ENCODE results near the gene ZNF831. TPM values are rescaled to one million over a fixed set of nuclear protein-coding genes. Genes with fewer than 3 reads are reported as not detected.

The ZNF831 gene
- total RNA-seq, 1 donor from 2014 or later: not detected

DNA sequence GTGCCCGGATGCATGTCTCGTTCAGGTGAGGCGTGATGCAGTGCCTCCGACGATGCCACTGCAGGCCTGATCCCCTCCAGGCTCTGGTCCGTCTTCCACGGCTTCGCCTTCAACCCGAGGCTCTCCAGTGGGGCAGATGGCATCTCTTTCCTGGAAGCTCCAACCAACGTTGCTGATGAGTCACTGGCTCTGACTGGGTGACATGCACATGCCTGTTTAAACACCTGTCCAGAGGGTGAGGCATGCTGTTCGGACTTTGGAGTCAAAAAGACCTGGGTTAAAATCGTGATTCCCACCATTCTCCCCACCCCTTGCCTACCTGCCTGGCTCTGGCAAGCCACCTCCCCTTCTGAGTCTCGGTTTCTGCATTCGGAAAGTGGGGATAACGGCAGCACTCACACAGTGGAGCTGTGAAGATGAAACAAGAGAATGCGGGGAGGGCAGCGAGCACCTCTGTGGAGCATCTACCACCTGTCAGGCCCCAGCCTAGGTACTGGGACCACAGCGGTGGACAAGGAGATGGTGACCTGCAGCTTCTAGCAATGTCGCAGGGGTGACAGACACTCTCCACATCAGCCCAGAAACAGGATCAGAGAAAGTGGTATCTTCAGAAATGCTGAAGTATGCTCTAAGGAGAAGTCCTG lies 128.2 kb downstream of the ZNF831 start:
- Mint-ChIP-seq H3K9me3 (ENCODE audit: unreplicated experiment) (no peaks in the 10 kb centered on the region), H3K27ac (ENCODE audit: unreplicated experiment) (no peak overlapping the region), H3K4me3 (ENCODE audit: unreplicated experiment) (no peak overlapping the region), H3K27me3 (ENCODE audit: unreplicated experiment) (peaks cover under 1% of the 10 kb centered on the region), H3K36me3 (ENCODE audit: unreplicated experiment) (no peaks in the 10 kb centered on the region), H3K4me1 (ENCODE audit: unreplicated experiment) (no peaks in the 10 kb centered on the region)
- no peak for DNase-seq (ENCODE audit: extremely low spot score, unreplicated experiment)
- no peak for TF ChIP-seq CTCF (IDR thresholded peaks at IDR 0.05)

DNA sequence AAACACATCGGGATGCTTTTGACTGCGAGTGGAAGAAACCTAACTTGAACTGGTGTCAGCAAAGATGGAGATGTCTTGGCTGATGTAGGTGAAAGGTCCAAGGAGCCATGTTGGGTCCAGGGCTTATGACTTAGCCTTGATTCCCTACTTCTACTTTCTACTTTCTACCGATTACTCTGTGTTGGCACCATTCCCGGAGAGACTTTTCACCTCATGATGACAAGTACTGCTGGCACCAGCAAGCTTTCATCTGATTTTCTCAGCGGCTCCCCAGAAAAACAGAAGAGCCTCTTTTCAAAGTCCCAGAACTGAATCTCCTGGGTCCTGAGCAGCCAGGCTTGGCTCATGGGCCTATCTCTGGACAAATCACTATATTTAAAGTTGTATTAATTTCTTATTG lies 131.9 kb downstream of the ZNF831 start:
- DNase-seq (ENCODE audit: extremely low spot score, unreplicated experiment): no peak
- Mint-ChIP-seq H3K9me3 (ENCODE audit: unreplicated experiment) (no peaks in the 10 kb centered on the region), H3K36me3 (ENCODE audit: unreplicated experiment) (no peaks in the 10 kb centered on the region), H3K4me1 (ENCODE audit: unreplicated experiment) (no peaks in the 10 kb centered on the region), H3K27ac (ENCODE audit: unreplicated experiment) (no peak overlapping the region), H3K4me3 (ENCODE audit: unreplicated experiment) (no peak overlapping the region), H3K27me3 (ENCODE audit: unreplicated experiment) (peaks cover 9% of the 10 kb centered on the region)
- no peak for TF ChIP-seq CTCF (IDR thresholded peaks at IDR 0.05)

DNA sequence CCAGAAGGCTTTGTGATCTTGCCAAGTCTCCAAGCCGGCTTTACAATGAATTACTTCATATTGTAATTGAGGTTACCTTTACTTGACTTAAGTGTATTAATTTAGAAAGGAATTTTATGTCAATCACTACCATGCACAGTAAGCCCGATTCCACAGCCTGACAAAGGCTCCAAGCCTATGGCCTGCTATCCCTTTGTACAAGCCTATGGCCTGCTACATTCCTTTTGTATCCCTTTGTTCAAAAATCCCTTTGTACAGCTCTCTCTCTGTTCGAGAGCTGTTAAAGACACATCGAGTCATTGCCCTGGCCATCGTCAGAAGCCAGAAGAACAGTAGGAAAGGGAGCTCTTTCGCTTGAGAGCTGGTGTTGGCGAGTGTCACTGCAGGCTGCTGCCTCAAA lies 134.1 kb downstream of the ZNF831 start:
- H3K27ac Mint-ChIP-seq (ENCODE audit: unreplicated experiment): no peak overlapping the region
- no peak for TF ChIP-seq CTCF (IDR thresholded peaks at IDR 0.05)
- H3K4me3 Mint-ChIP-seq (ENCODE audit: unreplicated experiment): no peak overlapping the region
- H3K9me3 Mint-ChIP-seq (ENCODE audit: unreplicated experiment): no peaks in the 10 kb centered on the region
- DNase-seq (ENCODE audit: extremely low spot score, unreplicated experiment): no peak
- no peaks in the 10 kb centered on the region for H3K4me1 Mint-ChIP-seq (ENCODE audit: unreplicated experiment)
- peaks cover 11% of the 10 kb centered on the region for H3K27me3 Mint-ChIP-seq (ENCODE audit: unreplicated experiment)
- no peaks in the 10 kb centered on the region for H3K36me3 Mint-ChIP-seq (ENCODE audit: unreplicated experiment)

DNA sequence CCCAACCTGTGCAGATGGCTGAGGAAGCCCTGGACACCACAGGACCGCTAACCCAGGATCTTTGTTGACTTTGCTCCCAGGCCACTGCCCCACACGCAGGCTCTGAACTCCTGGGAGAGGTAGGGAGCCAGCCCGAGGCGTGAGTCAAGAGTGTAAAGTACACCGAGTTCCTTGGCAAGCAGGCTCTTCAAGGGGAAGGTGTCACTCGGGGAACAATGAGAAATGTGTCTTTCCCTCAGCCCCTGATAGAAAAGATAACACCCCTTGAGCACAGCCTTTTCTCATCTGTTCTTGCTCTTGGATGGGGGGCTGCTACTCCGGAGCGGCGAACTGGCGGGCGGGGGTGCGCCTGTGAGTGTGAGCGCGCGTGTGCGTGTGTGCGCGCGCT lies 136.3 kb downstream of the ZNF831 start:
- Mint-ChIP-seq H3K36me3 (ENCODE audit: unreplicated experiment) (no peaks in the 10 kb centered on the region), H3K4me3 (ENCODE audit: unreplicated experiment) (no peak overlapping the region), H3K4me1 (ENCODE audit: unreplicated experiment) (no peaks in the 10 kb centered on the region), H3K27me3 (ENCODE audit: unreplicated experiment) (peaks cover 22% of the 10 kb centered on the region), H3K9me3 (ENCODE audit: unreplicated experiment) (no peaks in the 10 kb centered on the region), H3K27ac (ENCODE audit: unreplicated experiment) (no peak overlapping the region)
- no peak for TF ChIP-seq CTCF (IDR thresholded peaks at IDR 0.05)
- DNase-seq (ENCODE audit: extremely low spot score, unreplicated experiment): no peak

DNA sequence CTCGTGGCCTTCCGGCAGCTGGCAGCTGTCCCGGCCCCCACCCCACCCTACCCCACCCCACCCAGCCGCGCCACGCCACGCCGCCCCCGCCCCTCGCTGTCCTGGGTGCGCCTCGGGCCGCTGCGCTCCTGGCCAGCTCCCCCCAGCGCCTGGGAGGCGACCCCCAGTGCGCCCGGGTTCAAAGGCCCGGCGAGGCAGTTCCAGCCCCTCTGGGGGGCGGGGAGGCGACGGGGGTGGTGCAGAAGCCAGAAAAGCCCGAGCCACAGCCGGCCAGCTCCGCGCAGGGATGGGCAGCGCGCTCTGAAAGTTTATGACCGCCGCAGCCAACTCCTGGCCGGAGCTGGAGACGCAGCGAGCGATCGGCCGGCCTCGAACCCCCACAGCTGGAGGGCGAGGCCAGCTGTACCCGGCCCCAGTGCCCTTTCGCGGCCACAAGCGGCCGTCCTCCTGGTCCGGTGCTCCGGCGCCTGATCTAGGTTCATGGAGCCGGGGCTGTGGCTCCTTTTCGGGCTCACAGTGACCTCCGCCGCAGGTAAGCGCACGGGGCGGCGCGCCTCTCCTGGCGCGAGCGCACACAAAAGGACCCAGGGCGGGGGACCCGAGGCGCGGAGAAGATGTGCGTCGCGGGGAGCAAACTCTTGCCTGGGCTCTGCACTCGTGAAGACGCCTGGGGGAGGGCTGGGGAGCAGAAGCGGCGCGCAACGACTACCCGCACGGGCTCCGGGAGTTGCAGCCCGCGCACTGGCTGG lies 136.9 kb downstream of the ZNF831 start, which contains the start of gene EDN3:
EDN3 (plus strand) TSS at position 279 of the 749 bp plus-strand sequence; CDS start at position 481, 202 bp downstream.
- no peak for DNase-seq (ENCODE audit: extremely low spot score, unreplicated experiment)
- peaks cover 22% of the 10 kb centered on the region for H3K27me3 Mint-ChIP-seq (ENCODE audit: unreplicated experiment)

More for the DNA sequence above, 136.9 kb downstream of the ZNF831 start, which contains the start of gene EDN3:
- no peak within 1 kb of the TSS for H3K4me3 Mint-ChIP-seq (ENCODE audit: unreplicated experiment)
- H3K9me3 Mint-ChIP-seq (ENCODE audit: unreplicated experiment): no peaks in the 10 kb centered on the region
- no peaks in the 10 kb centered on the region for H3K4me1 Mint-ChIP-seq (ENCODE audit: unreplicated experiment)
- no peak for TF ChIP-seq CTCF (IDR thresholded peaks at IDR 0.05)
- H3K27ac Mint-ChIP-seq (ENCODE audit: unreplicated experiment): no peak within 1 kb of the TSS
- H3K36me3 Mint-ChIP-seq (ENCODE audit: unreplicated experiment): no peaks in the 10 kb centered on the region

All from osteocyte (in vitro differentiated cells).